Transverse colon (tissue), 4 donors: ENCODE data around the gene DNMT3B. TPM values are rescaled to one million over a fixed set of nuclear protein-coding genes. Genes with fewer than 3 reads are reported as not detected.

Source experiments
- DNase-seq: peaks from one replicate; pipeline ENCODE4 v3.0.0-alpha.2; 2019
- H3K27ac ChIP-seq, 4 donors: fragments of 200-600 bp; sonication (generic); 2 replicates each; pipeline ENCODE4 v1.5.1; 2016 to 2018; ENCODE audit warnings: inconsistent platforms in 4 of 4
- H3K27me3 ChIP-seq: fragments of 200-600 bp; sonication (generic); 2 replicates; pipeline ENCODE4 v1.5.1; 2017; ENCODE audit warnings: inconsistent platforms
- H3K36me3 ChIP-seq, 4 donors: fragments of 200-600 bp; sonication (generic); 2 replicates each; pipeline ENCODE4 v1.5.1; 2017 to 2019; ENCODE audit warnings: inconsistent platforms in 4 of 4
- H3K4me1 ChIP-seq, 4 donors: fragments of 200-600 bp; sonication (generic); 2 replicates each; pipeline ENCODE4 v1.5.1; 2017 to 2020; ENCODE audit warnings: inconsistent platforms in 4 of 4
- H3K4me3 ChIP-seq, 4 donors: fragments of 200-600 bp; sonication (generic); 1 replicate in 1 of 4; 2 replicates in 3 of 4; pipeline versions ENCODE4 v1.5.1 to v1.6.1; 2017 to 2019; ENCODE audit warnings: inconsistent platforms in 4 of 4
- H3K9me3 ChIP-seq, 2 donors: fragments of 200-600 bp; sonication (generic); 2 replicates each; pipeline ENCODE4 v1.5.1; 2017 to 2019; ENCODE audit warnings: inconsistent platforms in 2 of 2
- CTCF ChIP-seq, 5 experiments: fragments of 200-600 bp in 3 of 5; fragments of 450-650 bp in 2 of 5; sonication (generic) in 3 of 5; IDR thresholded peaks; 1 replicate in 2 of 5; 2 replicates in 3 of 5; pipeline ENCODE4 v1.5.1; 2016 to 2017; ENCODE audit warnings: antibody characterized with exemption in 5 of 5, inconsistent platforms in 3 of 5, mild to moderate bottlenecking in 2 of 5, moderate library complexity in 1 of 5
- EP300 ChIP-seq: sonication (generic); formaldehyde crosslinking; IDR thresholded peaks from one replicate; pipeline ENCODE4 v1.6.1; 2017; ENCODE audit warnings: antibody characterized with exemption, low read depth
- POLR2A ChIP-seq: fragments of 450-650 bp; IDR thresholded peaks from one replicate; pipeline ENCODE4 v1.6.1; 2016; ENCODE audit warnings: antibody characterized with exemption, mild to moderate bottlenecking, moderate library complexity
- POLR2AphosphoS5 ChIP-seq, 3 donors: sonication (generic); formaldehyde crosslinking; IDR thresholded peaks; one replicate each; pipeline ENCODE4 v1.6.1; 2016; ENCODE audit warnings: antibody characterized with exemption in 3 of 3
- WGBS, 2 donors: methylation state at CpG; one replicate each; pipeline ENCODE4 v1.1.5; 2018; ENCODE audit warnings: low coverage in 1 of 2; 5-methylcytosine and 5-hydroxymethylcytosine counted together
- in situ Hi-C, 4 donors: fragments of 200-750 bp; cut with MboI; loops; one replicate each; pipeline versions ENCODE4 v1.15.0 to v1.15.1; 2017; ENCODE audit warnings: low sequenced_read_pairs in 3 of 4, low pct_ligation_motif_present in 1 of 4, low pct_unique_long_range_greater_than_20kb in 1 of 4
- intact Hi-C: fragments of 100-400 bp; cut with DNase I; formaldehyde crosslinking; loops from one replicate; pipeline ENCODE4 v1.15.1; 2023; ENCODE audit warnings: low total_unique reads
- total RNA-seq, 4 donors: library from RNA; depleted of rRNA; stranded (reverse); fragments of >200 nt; gene quantifications; one replicate each; pipeline ENCODE4 v1.1.0, GENCODE V29; 2016

The DNMT3B gene
- total RNA-seq, 4 donors from 2014 or later = 0.37 to 6.8 (median 0.67) TPM

GRCh38 chr20:32798046-32798981, 36.1 kb downstream of the DNMT3B start:
- DNase-seq = no peak
- H3K36me3 ChIP-seq = no peaks in the 10 kb centered on the region
- H3K27me3 ChIP-seq = no peaks in the 10 kb centered on the region
- intact Hi-C loops = no loop called here
- no peaks in the 10 kb centered on the region for H3K4me1 ChIP-seq
- H3K27ac ChIP-seq = no peak overlapping the region
- no peak for TF ChIP-seq POLR2A
- TF ChIP-seq EP300 = no peak
- no peak for TF ChIP-seq POLR2AphosphoS5 (IDR thresholded peaks at IDR 0.05)
- no peak for TF ChIP-seq CTCF (IDR thresholded peaks at IDR 0.05)
- in situ Hi-C loops = loop anchor here in 1 of 4 donors (25.0 kb wide), 1 partner anchor 286 kb away; no protein-coding TSS in a partner anchor
- no peak overlapping the region for H3K4me3 ChIP-seq
- WGBS, 2 donors = 82 to 100% methylated on average over 7 to 23 of the region's 23 CpGs
- no peaks in the 10 kb centered on the region for H3K9me3 ChIP-seq

- no peak overlapping the region for H3K27ac ChIP-seq
- TF ChIP-seq POLR2AphosphoS5 (IDR thresholded peaks at IDR 0.05) = no peak
- no peak for TF ChIP-seq CTCF (IDR thresholded peaks at IDR 0.05)
- no peak for TF ChIP-seq EP300
- no peak for TF ChIP-seq POLR2A
- intact Hi-C loops (no loop called here), in situ Hi-C loops (no loop called here)
- H3K36me3 ChIP-seq = no peaks in the 10 kb centered on the region
- no peaks in the 10 kb centered on the region for H3K9me3 ChIP-seq
- DNase-seq = no peak
- H3K27me3 ChIP-seq = no peaks in the 10 kb centered on the region
- 96 to 100% methylated on average over 1 to 2 of the region's 2 CpGs for WGBS, 2 donors
- H3K4me3 ChIP-seq = no peak overlapping the region
- H3K4me1 ChIP-seq = no peaks in the 10 kb centered on the region
Observed at GRCh38 chr20:32803092-32803491, 40.9 kb downstream of the DNMT3B start.

GRCh38 chr20:32804022-32804715, 42.0 kb downstream of the DNMT3B start:
- Histone ChIP-seq H3K4me3 (no peak overlapping the region), H3K9me3 (no peaks in the 10 kb centered on the region), H3K27ac (no peak overlapping the region), H3K4me1 (no peaks in the 10 kb centered on the region), H3K36me3 (no peaks in the 10 kb centered on the region), H3K27me3 (no peaks in the 10 kb centered on the region)
- intact Hi-C loops = no loop called here
- DNase-seq = no peak
- in situ Hi-C loops = no loop called here
- TF ChIP-seq CTCF (IDR thresholded peaks at IDR 0.05) (no peak), EP300 (no peak), POLR2AphosphoS5 (IDR thresholded peaks at IDR 0.05) (no peak), POLR2A (no peak)
- WGBS, 2 donors = 91 to 95% methylated on average over 6 to 8 of the region's 8 CpGs

- 84% methylated on average over 3 of the region's 3 CpGs; no CpG with 5 or more reads in 1 of the 2 donors for WGBS, 2 donors
- intact Hi-C loops = no loop called here
- Histone ChIP-seq H3K4me3 (no peak overlapping the region), H3K36me3 (no peaks in the 10 kb centered on the region), H3K9me3 (no peaks in the 10 kb centered on the region), H3K4me1 (no peaks in the 10 kb centered on the region), H3K27me3 (no peaks in the 10 kb centered on the region), H3K27ac (no peak overlapping the region)
- DNase-seq = no peak
- TF ChIP-seq EP300 (no peak), POLR2AphosphoS5 (IDR thresholded peaks at IDR 0.05) (no peak), CTCF (IDR thresholded peaks at IDR 0.05) (no peak), POLR2A (no peak)
- in situ Hi-C loops = no loop called here
Observed at GRCh38 chr20:32804817-32805216, 42.6 kb downstream of the DNMT3B start.
